ENCODE results near the gene ST6GALNAC3. TPM values are rescaled to one million over a fixed set of nuclear protein-coding genes. Genes with fewer than 3 reads are reported as not detected.

Gene ST6GALNAC3
- polyA plus RNA-seq, 1 experiment: 0.05 TPM

DNA sequence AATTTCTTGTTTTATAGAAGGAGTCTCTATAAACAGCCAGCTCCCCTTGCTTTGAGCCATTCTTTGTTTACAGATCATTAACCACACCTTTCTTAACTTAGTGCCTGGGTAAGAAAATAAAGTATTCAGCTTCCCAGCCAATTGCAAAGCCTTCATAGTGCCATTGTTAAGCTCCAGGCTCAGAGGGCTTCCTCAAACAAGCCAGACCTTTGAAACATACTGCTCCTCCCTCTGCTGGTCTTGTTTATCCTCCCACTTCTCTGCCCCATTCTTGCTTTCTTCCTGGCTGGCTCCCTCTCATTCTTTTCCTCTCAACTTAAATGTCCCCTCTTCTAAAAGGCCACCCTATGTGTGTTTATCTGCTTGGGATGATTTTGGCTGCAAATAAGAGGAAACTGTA is 473.4 kb downstream of the ST6GALNAC3 start:
- DNase-seq (ENCODE audit: low read depth): no peak
- TF ChIP-seq, protein P1, sequence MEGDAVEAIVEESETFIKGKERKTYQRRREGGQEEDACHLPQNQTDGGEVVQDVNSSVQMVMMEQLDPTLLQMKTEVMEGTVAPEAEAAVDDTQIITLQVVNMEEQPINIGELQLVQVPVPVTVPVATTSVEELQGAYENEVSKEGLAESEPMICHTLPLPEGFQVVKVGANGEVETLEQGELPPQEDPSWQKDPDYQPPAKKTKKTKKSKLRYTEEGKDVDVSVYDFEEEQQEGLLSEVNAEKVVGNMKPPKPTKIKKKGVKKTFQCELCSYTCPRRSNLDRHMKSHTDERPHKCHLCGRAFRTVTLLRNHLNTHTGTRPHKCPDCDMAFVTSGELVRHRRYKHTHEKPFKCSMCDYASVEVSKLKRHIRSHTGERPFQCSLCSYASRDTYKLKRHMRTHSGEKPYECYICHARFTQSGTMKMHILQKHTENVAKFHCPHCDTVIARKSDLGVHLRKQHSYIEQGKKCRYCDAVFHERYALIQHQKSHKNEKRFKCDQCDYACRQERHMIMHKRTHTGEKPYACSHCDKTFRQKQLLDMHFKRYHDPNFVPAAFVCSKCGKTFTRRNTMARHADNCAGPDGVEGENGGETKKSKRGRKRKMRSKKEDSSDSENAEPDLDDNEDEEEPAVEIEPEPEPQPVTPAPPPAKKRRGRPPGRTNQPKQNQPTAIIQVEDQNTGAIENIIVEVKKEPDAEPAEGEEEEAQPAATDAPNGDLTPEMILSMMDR (IDR thresholded peaks at IDR 0.05; ENCODE audit: insufficient read depth, low read depth, low read length): no peak
- H3K36me3 ChIP-seq (ENCODE audit: control insufficient read depth, insufficient read depth, low read length): no peaks in the 10 kb centered on the region
- H3K27me3 ChIP-seq (ENCODE audit: control insufficient read depth, insufficient read depth, low read length): no peaks in the 10 kb centered on the region
- ChIA-PET CTCF (no interaction called here), POLR2A (no interaction called here)
- no peak overlapping the region for H3K4me3 ChIP-seq (ENCODE audit: low read depth, low read length)

- CTCF ChIA-PET: no interaction called here
These were observed 474.1 kb downstream of the ST6GALNAC3 start for GRCh38 chr1:76548513-76549100.

DNA sequence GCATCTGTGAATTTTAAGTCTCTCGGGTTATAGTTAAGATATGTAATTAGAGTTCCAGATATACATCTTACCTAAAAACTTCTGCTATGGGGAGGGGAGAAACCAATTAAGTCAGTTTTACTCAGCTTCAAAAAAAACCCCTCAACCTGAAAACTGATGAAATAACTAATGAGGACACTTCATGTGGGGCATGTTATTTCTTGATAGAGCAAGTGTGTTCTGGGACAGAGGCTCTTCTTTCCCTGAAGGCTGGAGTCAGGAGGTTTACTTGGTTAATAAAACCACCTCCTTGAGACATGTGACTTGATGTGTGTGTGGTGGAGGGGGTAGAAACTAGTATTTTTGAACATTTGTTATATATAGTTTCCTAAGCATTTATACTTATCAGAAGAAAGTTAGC is 479.7 kb downstream of the ST6GALNAC3 start:
- Histone ChIP-seq H3K4me3 (ENCODE audit: low read depth, low read length) (no peak overlapping the region), H3K36me3 (ENCODE audit: control insufficient read depth, insufficient read depth, low read length) (no peaks in the 10 kb centered on the region), H3K27me3 (ENCODE audit: control insufficient read depth, insufficient read depth, low read length) (no peaks in the 10 kb centered on the region)
- ChIA-PET CTCF (no interaction called here), POLR2A (no interaction called here)
- TF ChIP-seq, protein P1 (IDR thresholded peaks at IDR 0.05; ENCODE audit: insufficient read depth, low read depth, low read length): no peak
- no peak for DNase-seq (ENCODE audit: low read depth)

More at GRCh38 chr1:76548513-76549100, 474.1 kb downstream of the ST6GALNAC3 start:
- H3K4me3 ChIP-seq (ENCODE audit: low read depth, low read length): no peak overlapping the region
- POLR2A ChIA-PET: no interaction called here
- DNase-seq (ENCODE audit: low read depth): no peak
- no peaks in the 10 kb centered on the region for H3K27me3 ChIP-seq (ENCODE audit: control insufficient read depth, insufficient read depth, low read length)
- TF ChIP-seq, protein P1 (IDR thresholded peaks at IDR 0.05; ENCODE audit: insufficient read depth, low read depth, low read length): no peak
- H3K36me3 ChIP-seq (ENCODE audit: control insufficient read depth, insufficient read depth, low read length): no peaks in the 10 kb centered on the region

DNA sequence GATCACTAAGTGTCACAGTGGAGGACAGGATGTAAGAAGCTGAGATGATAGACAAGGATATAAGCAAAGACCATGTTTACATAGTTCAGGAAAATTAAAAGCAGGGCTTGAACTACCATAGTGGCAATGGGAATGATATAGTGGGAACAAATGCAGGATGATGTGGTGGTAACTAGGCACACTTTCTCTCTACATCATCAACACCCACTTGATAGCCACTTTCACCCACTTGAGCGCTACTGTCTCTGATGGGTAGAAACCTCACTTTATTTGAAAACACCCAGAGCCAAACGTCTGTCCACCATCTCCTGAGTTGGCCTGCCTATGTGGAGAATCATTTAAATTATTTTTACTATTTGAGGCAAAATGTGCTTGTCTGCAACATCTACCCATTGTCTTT is 487.7 kb downstream of the ST6GALNAC3 start:
- no peak for DNase-seq (ENCODE audit: low read depth)
- TF ChIP-seq, protein P1 (IDR thresholded peaks at IDR 0.05; ENCODE audit: insufficient read depth, low read depth, low read length): no peak
- ChIA-PET CTCF (no interaction called here), POLR2A (no interaction called here)
- Histone ChIP-seq H3K27me3 (ENCODE audit: control insufficient read depth, insufficient read depth, low read length) (no peaks in the 10 kb centered on the region), H3K36me3 (ENCODE audit: control insufficient read depth, insufficient read depth, low read length) (no peaks in the 10 kb centered on the region), H3K4me3 (ENCODE audit: low read depth, low read length) (no peak overlapping the region)

DNA sequence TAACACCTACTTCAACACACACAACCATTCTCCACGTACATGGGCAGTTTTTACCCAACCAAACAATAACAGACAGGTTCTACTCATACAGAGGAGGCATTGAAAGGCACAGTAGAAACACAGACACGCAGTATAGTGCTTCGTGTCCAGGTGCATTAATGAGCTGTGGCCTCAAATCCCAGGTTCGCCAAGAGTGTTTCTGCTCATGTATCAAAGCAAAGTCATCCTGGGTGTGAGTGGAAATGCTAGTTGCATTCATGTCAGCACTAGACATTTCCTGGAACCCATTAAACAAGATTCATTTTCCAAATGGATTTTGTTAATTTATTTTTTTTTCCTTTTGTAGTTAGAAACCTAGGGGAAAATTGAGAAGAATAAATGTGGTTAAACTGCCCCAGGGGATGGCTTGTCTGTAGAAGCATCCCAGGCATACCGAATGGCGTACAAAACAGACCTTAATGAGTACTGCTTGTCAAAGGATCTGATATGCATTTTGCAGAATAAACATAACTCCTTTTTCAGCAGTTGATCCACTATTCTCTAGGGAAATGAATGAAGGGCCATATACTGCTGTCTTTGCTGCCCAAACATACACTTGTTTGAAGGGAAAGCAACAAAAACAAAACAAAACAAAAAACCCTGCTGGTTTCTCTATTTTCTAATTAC is 494.2 kb downstream of the ST6GALNAC3 start:
- TF ChIP-seq, protein P1 (IDR thresholded peaks at IDR 0.05; ENCODE audit: insufficient read depth, low read depth, low read length): no peak
- CTCF ChIA-PET: no interaction called here
- Histone ChIP-seq H3K27me3 (ENCODE audit: control insufficient read depth, insufficient read depth, low read length) (no peaks in the 10 kb centered on the region), H3K4me3 (ENCODE audit: low read depth, low read length) (no peak overlapping the region), H3K36me3 (ENCODE audit: control insufficient read depth, insufficient read depth, low read length) (no peaks in the 10 kb centered on the region)
- no peak for DNase-seq (ENCODE audit: low read depth)
- POLR2A ChIA-PET: no interaction called here
